T-helper 17 cell (primary cell): ENCODE results near the gene TMEFF2. TPM values are rescaled to one million over a fixed set of nuclear protein-coding genes. Genes with fewer than 3 reads are reported as not detected.

Source experiments
- ATAC-seq: fragments of 150-1000 bp; cut with Tn5 transposase; 2 replicates; pipeline ENCODE4 v1.10.0; 2021; ENCODE audit warnings: mild to moderate bottlenecking, moderate library complexity
- DNase-seq, 3 donors: peaks; one replicate each; pipeline versions ENCODE4 v3.0.0 to v3.0.0-alpha.2; 2020 to 2021
- H3K9me3 ChIP-seq: one replicate; pipeline ENCODE4 v1.7.0; 2013; ENCODE audit warnings: low read length, mild to moderate bottlenecking; ENCODE audit not compliant: control insufficient read depth, poor library complexity, severe bottlenecking
- H3K27ac Mint-ChIP-seq: one replicate; pipeline ENCODE4 v1.8.0; 2022; ENCODE audit warnings: mild to moderate bottlenecking, moderate library complexity, mixed read lengths
- H3K27me3 Mint-ChIP-seq: one replicate; pipeline ENCODE4 v1.8.0; 2022; ENCODE audit warnings: mixed read lengths
- H3K36me3 Mint-ChIP-seq: one replicate; pipeline ENCODE4 v1.8.0; 2022; ENCODE audit warnings: low read depth, mixed read lengths
- H3K4me1 Mint-ChIP-seq: one replicate; pipeline ENCODE4 v1.8.0; 2022; ENCODE audit warnings: mild to moderate bottlenecking, mixed read lengths
- H3K4me3 Mint-ChIP-seq: one replicate; pipeline ENCODE4 v1.8.0; 2022; ENCODE audit warnings: mild to moderate bottlenecking, moderate library complexity, mixed read lengths
- total RNA-seq, 4 donors: library from RNA in 2 of 4; stranded (reverse) in 2 of 4; gene quantifications; one replicate each; pipeline ENCODE4 v1.2.3 and lab custom pipeline; 2022 to 2026

TMEFF2 gene
- total RNA-seq, 2 donors from 2014 or later: not detected

DNA sequence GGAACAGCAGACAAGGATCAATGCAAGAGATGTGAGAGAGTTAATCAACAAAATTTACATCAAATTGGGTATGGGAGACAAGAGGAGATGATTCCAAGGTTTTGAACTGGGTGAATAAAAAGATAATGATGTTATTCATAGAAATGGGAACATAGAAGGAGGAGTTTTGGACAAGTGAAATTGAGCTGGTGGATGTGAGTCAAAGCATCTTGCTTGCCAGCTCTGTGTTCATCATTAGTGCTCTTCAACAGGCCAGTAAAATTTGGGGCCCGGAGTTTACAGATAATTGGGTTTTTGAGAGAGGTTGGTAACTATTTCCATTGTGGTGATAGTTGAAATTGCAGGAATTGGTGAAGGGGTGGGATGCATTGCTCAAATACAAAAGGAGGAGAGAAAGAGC lies 277.9 kb downstream of the TMEFF2 start:
- DNase-seq (no peak), ATAC-seq (no peak)
- no peaks in the 10 kb centered on the region for H3K36me3 Mint-ChIP-seq
- H3K9me3 ChIP-seq: no peaks in the 10 kb centered on the region
- no peak overlapping the region for H3K4me3 Mint-ChIP-seq
- H3K4me1 Mint-ChIP-seq: no peaks in the 10 kb centered on the region
- peaks cover 61% of the 10 kb centered on the region for H3K27me3 Mint-ChIP-seq
- no peak overlapping the region for H3K27ac Mint-ChIP-seq

DNA sequence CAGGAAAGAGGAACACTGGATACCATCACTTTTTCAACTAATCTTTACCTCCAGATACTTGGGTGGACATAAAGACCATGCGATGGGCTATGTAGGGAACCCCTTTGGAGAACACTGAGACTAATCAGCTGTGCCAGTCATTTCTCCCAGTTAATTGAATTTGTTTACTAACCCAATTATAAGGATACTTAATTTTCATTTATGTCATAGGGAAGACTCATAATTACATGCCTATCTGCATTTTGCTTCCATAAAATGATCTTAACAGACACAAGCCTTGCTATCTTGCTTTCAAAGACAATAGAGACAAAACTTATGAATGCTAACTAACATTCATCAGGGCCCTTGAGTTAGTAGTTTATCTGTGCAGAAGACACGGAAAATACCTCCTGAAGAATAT lies 279.0 kb downstream of the TMEFF2 start:
- no peak for ATAC-seq
- no peak for DNase-seq
- Mint-ChIP-seq H3K27me3 (peaks cover 63% of the 10 kb centered on the region), H3K36me3 (no peaks in the 10 kb centered on the region), H3K4me3 (no peak overlapping the region), H3K27ac (no peak overlapping the region), H3K4me1 (no peaks in the 10 kb centered on the region)
- no peaks in the 10 kb centered on the region for H3K9me3 ChIP-seq

DNA sequence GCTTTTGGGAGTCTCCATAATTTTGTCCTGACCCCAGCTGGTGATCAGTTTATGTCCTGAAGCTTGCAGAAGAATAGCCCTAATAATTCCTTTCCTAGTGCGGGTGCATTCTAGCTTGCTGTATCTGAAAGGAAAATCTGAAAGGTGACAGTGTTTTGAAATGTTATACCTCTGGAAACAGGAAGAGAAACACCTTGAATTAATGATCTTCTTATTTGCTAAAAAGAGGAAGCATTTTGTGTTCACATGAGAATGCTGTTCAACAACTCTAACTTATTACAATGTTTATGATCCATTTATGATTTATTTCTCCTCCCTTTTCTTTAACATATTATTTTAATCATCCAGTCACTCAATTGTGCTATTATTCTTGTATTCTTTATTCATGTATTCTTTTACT lies 280.9 kb downstream of the TMEFF2 start:
- H3K27me3 Mint-ChIP-seq: peaks cover 54% of the 10 kb centered on the region
- H3K27ac Mint-ChIP-seq: no peak overlapping the region
- H3K36me3 Mint-ChIP-seq: no peaks in the 10 kb centered on the region
- H3K9me3 ChIP-seq: no peaks in the 10 kb centered on the region
- DNase-seq (no peak), ATAC-seq (no peak)
- no peak overlapping the region for H3K4me3 Mint-ChIP-seq
- no peaks in the 10 kb centered on the region for H3K4me1 Mint-ChIP-seq

DNA sequence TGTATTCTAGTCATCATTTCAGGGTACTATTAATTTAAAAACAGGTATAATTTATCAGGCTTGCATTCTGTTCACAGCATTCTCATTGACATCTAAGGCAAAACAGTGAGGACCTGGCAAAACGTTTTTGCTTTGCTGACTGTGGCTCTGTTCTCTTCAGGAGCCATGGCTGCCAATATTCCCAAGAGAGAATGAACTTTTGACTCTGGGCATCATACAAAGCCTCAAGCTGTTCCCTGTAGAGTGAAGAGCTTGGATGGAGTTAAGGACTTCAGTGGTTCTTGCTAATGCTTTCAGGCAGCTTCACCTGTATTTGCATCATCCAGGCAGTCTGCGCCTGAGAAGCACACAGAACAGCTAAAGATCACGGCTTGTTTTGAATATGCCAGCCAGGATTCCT lies 282.0 kb downstream of the TMEFF2 start:
- no peak overlapping the region for H3K4me3 Mint-ChIP-seq

DNA sequence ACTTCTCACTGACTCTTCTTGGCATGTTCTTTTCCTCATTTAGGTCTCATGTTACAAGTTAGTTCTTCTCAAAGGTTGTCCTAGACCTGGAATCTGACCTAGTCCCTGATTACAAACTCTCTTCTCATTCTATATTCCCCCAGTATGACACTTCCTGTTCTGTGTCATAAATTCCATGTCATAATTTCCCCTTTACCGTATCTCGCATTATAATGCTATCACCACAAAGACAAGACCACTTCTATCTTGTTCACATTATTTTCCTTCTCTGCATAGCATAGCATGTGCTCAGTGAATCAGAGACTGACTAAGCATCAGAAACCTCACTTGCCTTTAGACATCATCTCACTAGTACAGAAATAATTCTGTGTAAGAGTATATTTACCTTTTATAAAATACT lies 284.2 kb downstream of the TMEFF2 start:
- Mint-ChIP-seq H3K36me3 (no peaks in the 10 kb centered on the region), H3K27me3 (peaks cover 44% of the 10 kb centered on the region), H3K4me3 (no peak overlapping the region), H3K4me1 (no peaks in the 10 kb centered on the region), H3K27ac (no peak overlapping the region)
- no peak for DNase-seq
- no peak for ATAC-seq
- no peaks in the 10 kb centered on the region for H3K9me3 ChIP-seq

More for the DNA sequence above, 282.0 kb downstream of the TMEFF2 start:
- H3K27ac Mint-ChIP-seq: no peak overlapping the region
- H3K27me3 Mint-ChIP-seq: peaks cover 53% of the 10 kb centered on the region
- no peaks in the 10 kb centered on the region for H3K36me3 Mint-ChIP-seq
- no peaks in the 10 kb centered on the region for H3K4me1 Mint-ChIP-seq
- DNase-seq: no peak
- ATAC-seq: no peak
- H3K9me3 ChIP-seq: no peaks in the 10 kb centered on the region

DNA sequence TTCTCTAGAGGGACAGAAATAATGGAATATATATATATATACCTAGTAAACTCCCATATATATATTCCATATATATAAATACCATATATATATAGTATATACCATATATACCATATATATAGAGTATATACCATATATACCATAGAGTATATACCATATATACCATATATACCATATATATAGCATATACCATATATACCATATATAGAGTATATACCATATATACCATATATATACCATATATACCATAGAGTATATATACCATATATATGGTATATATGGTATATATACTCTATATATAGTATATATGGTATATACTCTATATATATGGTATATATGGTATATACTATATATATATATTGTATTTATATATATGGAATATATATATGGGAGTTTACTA lies 285.9 kb downstream of the TMEFF2 start:
- ATAC-seq (no peak), DNase-seq (no peak)
- Mint-ChIP-seq H3K27me3 (peaks cover 39% of the 10 kb centered on the region), H3K4me1 (no peaks in the 10 kb centered on the region), H3K27ac (no peak overlapping the region), H3K36me3 (no peaks in the 10 kb centered on the region), H3K4me3 (no peak overlapping the region)
- no peaks in the 10 kb centered on the region for H3K9me3 ChIP-seq

DNA sequence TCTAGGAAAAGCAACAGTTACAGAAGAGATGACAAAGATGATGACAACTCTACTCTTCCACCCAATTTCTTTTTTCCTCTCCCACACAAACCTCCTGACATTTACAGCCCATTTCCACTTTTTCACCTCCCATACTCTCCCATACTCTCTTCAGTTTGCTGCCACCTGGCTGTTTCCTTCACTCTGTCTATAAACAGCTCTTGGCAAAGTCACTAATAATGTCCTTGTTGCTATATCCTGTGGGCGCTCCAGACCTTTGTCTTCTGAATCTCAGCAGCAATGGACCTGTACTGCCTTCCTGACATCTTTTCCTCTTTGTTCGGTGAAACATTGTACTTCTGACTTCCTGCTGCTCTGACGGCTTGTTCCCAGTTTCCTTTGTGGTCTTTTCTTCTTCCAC lies 287.2 kb downstream of the TMEFF2 start:
- DNase-seq (no peak), ATAC-seq (no peak)
- Mint-ChIP-seq H3K4me1 (no peaks in the 10 kb centered on the region), H3K27me3 (peaks cover 39% of the 10 kb centered on the region), H3K36me3 (no peaks in the 10 kb centered on the region), H3K27ac (no peak overlapping the region), H3K4me3 (no peak overlapping the region)
- H3K9me3 ChIP-seq: no peaks in the 10 kb centered on the region

DNA sequence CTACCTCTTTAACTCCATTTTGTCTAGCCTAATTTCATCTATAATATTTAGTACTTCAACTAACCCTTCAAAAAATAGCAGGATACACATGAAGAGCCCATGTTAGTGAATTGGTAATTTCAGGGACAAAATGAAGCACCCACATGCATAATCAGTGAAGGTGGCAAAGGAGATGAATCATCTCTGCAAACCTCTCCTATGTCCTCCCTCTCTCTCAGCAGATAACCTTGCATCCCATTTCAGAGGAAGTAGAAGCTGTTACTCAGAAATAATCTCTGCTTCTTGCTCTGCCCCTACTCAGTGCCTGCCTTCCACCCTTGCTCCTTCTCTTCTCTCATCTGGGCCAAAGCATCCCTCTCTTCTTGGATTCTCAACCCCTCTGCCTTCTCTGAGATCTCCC lies 287.6 kb downstream of the TMEFF2 start:
- Mint-ChIP-seq H3K4me3 (no peak overlapping the region), H3K36me3 (no peaks in the 10 kb centered on the region), H3K27ac (no peak overlapping the region), H3K27me3 (peaks cover 34% of the 10 kb centered on the region), H3K4me1 (no peaks in the 10 kb centered on the region)
- no peak for ATAC-seq
- H3K9me3 ChIP-seq: no peaks in the 10 kb centered on the region
- DNase-seq: no peak

DNA sequence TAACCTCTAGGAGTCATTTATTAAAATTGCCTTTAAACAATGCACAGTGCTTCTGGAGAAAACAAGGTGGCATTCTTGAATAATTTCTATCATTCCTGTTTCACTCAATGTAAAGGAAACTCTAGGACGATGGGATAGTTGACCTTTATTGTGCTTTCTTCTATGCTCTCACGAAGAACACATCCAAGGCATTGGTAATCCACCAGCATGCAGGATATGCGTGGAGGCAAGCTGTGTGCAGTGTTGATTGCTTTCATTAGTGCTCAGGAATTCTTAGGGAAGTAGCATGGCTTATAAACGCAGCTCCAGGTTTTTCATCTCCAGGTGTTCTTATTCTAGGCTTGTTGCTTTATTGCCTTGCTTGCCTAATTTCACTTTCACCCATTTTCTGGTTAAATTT lies 289.4 kb downstream of the TMEFF2 start:
- ATAC-seq (no peak), DNase-seq (no peak)
- H3K4me3 Mint-ChIP-seq: no peak overlapping the region
- H3K27me3 Mint-ChIP-seq: peaks cover 36% of the 10 kb centered on the region
- no peaks in the 10 kb centered on the region for H3K9me3 ChIP-seq
- H3K27ac Mint-ChIP-seq: no peak overlapping the region
- H3K4me1 Mint-ChIP-seq: no peaks in the 10 kb centered on the region
- H3K36me3 Mint-ChIP-seq: no peaks in the 10 kb centered on the region

DNA sequence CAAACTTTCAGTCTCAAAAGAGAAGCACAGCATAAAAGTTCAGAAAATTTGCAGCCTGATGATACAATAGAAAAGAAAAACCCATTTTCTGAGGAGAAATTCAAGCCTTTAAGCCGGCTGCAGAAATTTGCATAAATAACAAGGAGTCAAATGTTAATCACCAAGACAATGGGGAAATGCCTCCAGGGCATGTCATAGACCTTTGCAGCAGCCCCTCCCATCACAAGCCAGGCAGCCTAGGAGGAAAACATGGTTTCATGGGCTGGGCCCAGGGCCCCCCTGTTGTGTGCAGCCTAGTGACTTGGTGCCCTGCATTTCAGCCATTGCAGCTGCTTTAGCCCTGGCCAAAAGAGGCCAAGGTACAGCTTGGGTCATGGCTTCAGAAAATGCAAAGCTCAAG lies 293.7 kb downstream of the TMEFF2 start:
- DNase-seq (no peak), ATAC-seq (no peak)
- Mint-ChIP-seq H3K27me3 (peaks cover 27% of the 10 kb centered on the region), H3K4me1 (no peaks in the 10 kb centered on the region), H3K27ac (no peak overlapping the region), H3K4me3 (no peak overlapping the region), H3K36me3 (no peaks in the 10 kb centered on the region)
- H3K9me3 ChIP-seq: no peaks in the 10 kb centered on the region

DNA sequence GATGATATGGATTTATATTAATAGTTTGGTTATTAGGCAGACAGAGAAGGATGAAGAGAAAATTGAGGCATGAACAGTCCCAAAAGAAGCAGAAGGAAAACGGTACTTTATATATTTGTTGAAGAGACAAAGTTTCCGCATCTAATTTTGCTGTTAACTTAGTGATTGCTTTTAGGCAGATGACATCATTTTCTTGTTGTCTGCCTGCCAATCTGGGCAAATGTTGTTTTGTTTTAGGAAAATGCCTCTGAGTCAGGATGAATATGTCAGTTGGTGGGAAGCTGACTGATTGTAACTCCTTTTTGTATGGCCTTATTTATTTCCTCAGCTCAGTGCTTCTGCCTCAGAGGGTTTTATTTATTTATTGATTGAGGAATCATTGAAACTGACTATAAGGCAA lies 295.3 kb downstream of the TMEFF2 start:
- no peak for DNase-seq
- H3K4me1 Mint-ChIP-seq: no peaks in the 10 kb centered on the region
- peaks cover 2% of the 10 kb centered on the region for H3K36me3 Mint-ChIP-seq
- no peaks in the 10 kb centered on the region for H3K9me3 ChIP-seq
- no peak overlapping the region for H3K4me3 Mint-ChIP-seq
- peaks cover 26% of the 10 kb centered on the region for H3K27me3 Mint-ChIP-seq
- ATAC-seq: no peak
- no peak overlapping the region for H3K27ac Mint-ChIP-seq
